ENCODE data around the gene UVRAG. TPM values are rescaled to one million over a fixed set of nuclear protein-coding genes. Genes with fewer than 3 reads are reported as not detected.

UVRAG gene
- total and polyA plus RNA-seq, 7 donors = 6.2 to 16.8 (median 13.6) TPM

DNA sequence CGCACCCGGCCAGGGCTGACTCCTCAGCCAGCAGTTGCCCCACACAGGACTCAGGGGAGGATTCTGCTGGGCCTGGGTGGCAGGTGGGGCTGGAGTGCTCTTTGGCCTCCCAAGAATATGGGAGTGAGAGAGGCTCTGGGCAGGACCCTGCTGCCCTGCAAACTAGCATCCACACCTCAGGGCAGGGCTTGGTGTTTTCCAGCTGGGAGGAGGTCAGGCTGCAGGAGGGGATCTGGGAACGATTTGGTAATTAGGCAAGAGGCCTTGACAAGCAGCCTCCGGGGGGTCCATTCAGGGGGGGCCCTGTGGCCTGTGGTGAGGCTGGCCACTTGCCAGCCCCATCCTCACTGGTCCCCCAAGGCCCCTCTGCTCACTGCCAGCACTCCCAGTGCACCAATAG, 355.5 kb downstream of the UVRAG start:
- Histone ChIP-seq H3K4me3 (no peak overlapping the region), H3K27ac (no peak overlapping the region), H3K36me3 (ENCODE audit: insufficient read depth in 1 of 2, low read depth in 1 of 2) (no peaks in the 10 kb centered on the region), H3K4me1 (no peaks in the 10 kb centered on the region), H3K27me3 (ENCODE audit: insufficient read depth in 3 of 3, low read length in 2 of 3) (no peaks in the 10 kb centered on the region), H3K9me3 (no peaks in the 10 kb centered on the region)
- DNase-seq (no peak), ATAC-seq (no peak)
- 72 to 89% (median 72%) methylated on average over 3 to 4 of the region's 4 CpGs for WGBS, 3 donors
- intact Hi-C loops (cut with DNase I) = no loop called here
- TF ChIP-seq CTCF (IDR thresholded peaks at IDR 0.05) = no peak

DNA sequence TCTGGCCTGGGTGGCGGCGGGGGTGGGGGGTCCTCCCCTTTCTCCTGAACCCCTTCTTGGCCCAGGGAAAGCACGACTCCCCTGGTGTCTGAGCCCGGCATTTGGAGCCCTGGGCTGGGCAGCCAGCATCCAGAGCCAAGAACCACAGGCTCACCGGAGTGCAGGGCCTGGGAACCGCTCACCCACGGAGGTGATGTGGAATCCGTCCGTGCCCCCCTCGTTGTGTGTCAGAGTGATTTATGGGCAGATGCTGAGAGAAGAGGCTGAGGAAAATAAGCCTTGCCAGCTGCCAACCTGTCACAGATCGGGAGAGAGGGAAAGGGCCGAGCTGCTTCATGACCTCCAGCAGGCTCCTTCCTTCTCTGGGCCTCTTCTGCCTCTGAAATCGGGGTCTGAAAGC, 357.6 kb downstream of the UVRAG start:
- H3K9me3 ChIP-seq = no peaks in the 10 kb centered on the region
- H3K4me1 ChIP-seq = no peaks in the 10 kb centered on the region
- H3K27me3 ChIP-seq (ENCODE audit: insufficient read depth in 3 of 3, low read length in 2 of 3) = no peaks in the 10 kb centered on the region
- no peak overlapping the region for H3K4me3 ChIP-seq
- ATAC-seq = no peak
- no peaks in the 10 kb centered on the region for H3K36me3 ChIP-seq (ENCODE audit: insufficient read depth in 1 of 2, low read depth in 1 of 2)
- WGBS, 3 donors = 48 to 73% (median 56%) methylated on average over 13 of the region's 13 CpGs
- no peak overlapping the region for H3K27ac ChIP-seq
- intact Hi-C loops (cut with DNase I) = no loop called here
- DNase-seq = no peak
- TF ChIP-seq CTCF (IDR thresholded peaks at IDR 0.05) = no peak

GRCh38 chr11:76173663-76174062, 358.7 kb downstream of the UVRAG start:
- H3K4me3 ChIP-seq = no peak overlapping the region
- H3K4me1 ChIP-seq = no peaks in the 10 kb centered on the region
- intact Hi-C loops (cut with DNase I) = no loop called here
- TF ChIP-seq CTCF (IDR thresholded peaks at IDR 0.05) = no peak
- no peak overlapping the region for H3K27ac ChIP-seq
- no peak for ATAC-seq
- no peaks in the 10 kb centered on the region for H3K36me3 ChIP-seq (ENCODE audit: insufficient read depth in 1 of 2, low read depth in 1 of 2)
- WGBS, 3 donors = 82 to 88% (median 84%) methylated on average over 8 of the region's 8 CpGs
- no peak for DNase-seq
- no peaks in the 10 kb centered on the region for H3K9me3 ChIP-seq
- H3K27me3 ChIP-seq (ENCODE audit: insufficient read depth in 3 of 3, low read length in 2 of 3) = no peaks in the 10 kb centered on the region

DNA sequence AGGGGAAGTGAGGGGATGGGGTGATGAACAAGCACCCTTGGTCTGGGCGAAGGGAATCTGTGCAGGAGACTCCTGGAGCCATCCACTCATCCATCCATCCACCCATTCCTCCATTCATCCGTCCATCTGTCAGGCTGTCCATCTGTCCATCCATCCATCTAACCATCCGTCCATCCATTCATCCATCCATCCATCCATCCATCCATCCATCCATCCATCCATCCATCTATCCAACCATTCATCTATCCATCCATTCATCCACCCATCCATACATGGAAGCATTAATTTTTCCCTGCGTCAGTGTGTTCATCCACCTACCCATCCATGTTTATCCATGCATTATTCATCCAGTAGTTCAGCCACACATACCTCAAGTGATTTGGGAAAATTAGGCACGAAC, 359.3 kb downstream of the UVRAG start:
- Histone ChIP-seq H3K4me3 (no peak overlapping the region), H3K27ac (no peak overlapping the region), H3K36me3 (ENCODE audit: insufficient read depth in 1 of 2, low read depth in 1 of 2) (no peaks in the 10 kb centered on the region), H3K27me3 (ENCODE audit: insufficient read depth in 3 of 3, low read length in 2 of 3) (no peaks in the 10 kb centered on the region), H3K9me3 (no peaks in the 10 kb centered on the region), H3K4me1 (no peaks in the 10 kb centered on the region)
- ATAC-seq = no peak
- WGBS, 3 donors = 91 to 97% (median 92%) methylated on average over 5 of the region's 5 CpGs
- no peak for DNase-seq
- no peak for TF ChIP-seq CTCF (IDR thresholded peaks at IDR 0.05)
- intact Hi-C loops (cut with DNase I) = no loop called here

DNA sequence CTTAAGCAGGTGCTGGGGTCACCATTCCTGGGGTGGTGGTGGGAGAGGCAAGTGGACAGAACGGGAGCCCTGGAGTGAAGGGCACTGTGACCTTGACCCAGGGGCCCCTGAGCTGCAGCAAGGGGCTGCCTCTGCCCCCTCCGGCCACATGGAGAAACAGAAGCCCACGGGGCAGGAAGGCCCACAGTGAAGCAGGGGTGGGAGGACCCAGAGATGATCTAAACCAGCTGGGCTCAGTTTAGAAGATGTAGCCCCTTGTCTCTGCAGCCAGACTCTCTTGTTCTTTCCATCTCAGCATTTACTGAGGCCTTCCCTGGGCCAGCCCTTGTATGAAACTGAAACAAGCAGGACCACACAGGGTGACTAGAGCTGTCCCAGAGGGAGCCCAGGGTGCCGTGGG, 360.8 kb downstream of the UVRAG start:
- Histone ChIP-seq H3K27ac (no peak overlapping the region), H3K36me3 (ENCODE audit: insufficient read depth in 1 of 2, low read depth in 1 of 2) (no peaks in the 10 kb centered on the region), H3K27me3 (ENCODE audit: insufficient read depth in 3 of 3, low read length in 2 of 3) (no peaks in the 10 kb centered on the region), H3K4me1 (no peaks in the 10 kb centered on the region), H3K9me3 (no peaks in the 10 kb centered on the region), H3K4me3 (no peak overlapping the region)
- TF ChIP-seq CTCF (IDR thresholded peaks at IDR 0.05) = no peak
- ATAC-seq = no peak
- no peak for DNase-seq
- intact Hi-C loops (cut with DNase I) = no loop called here
- 74 to 84% (median 76%) methylated on average over 4 of the region's 4 CpGs for WGBS, 3 donors
